C4-2B (cell line): ENCODE results near the gene SIK1.
"Not testable (repeated sequence)": the region's sequence is repeated elsewhere in the genome, so short reads cannot be mapped to it uniquely, and the experiment has no call there.

Source experiments
- H3K27ac ChIP-seq: fragments of 450-650 bp; 2 replicates; pipeline ENCODE4 v1.5.1; 2017
- ZFX ChIP-seq: fragments of 450-650 bp; IDR thresholded peaks from 2 replicates; pipeline ENCODE4 v1.6.1; 2017
- TF ChIP-seq, protein P1 (sequence below): fragments of 450-650 bp; conservative IDR thresholded peaks from 2 replicates; pipeline ENCODE4 v1.5.1; 2017; ENCODE audit warnings: mild to moderate bottlenecking

SIK1 gene

DNA sequence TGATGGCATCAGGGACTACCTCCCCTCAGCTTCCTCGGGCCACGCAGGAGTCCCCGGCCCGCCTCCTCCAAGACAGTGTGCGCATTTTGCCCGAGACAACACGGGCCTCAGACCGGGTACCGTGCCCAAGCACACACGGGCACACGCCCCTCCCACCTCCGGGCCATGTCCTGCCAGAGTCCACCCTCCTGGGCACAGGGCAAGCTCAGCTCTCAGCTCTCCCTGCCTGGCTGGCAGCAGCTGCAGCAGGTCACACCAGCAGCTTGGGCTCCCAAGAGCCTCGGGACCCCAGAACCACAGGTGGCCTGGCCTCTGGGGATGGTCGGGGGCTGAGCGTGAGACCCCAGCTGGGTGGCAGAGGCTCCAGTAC, 29.5 kb downstream of the SIK1 start:
- H3K27ac ChIP-seq: not testable (repeated sequence)

DNA sequence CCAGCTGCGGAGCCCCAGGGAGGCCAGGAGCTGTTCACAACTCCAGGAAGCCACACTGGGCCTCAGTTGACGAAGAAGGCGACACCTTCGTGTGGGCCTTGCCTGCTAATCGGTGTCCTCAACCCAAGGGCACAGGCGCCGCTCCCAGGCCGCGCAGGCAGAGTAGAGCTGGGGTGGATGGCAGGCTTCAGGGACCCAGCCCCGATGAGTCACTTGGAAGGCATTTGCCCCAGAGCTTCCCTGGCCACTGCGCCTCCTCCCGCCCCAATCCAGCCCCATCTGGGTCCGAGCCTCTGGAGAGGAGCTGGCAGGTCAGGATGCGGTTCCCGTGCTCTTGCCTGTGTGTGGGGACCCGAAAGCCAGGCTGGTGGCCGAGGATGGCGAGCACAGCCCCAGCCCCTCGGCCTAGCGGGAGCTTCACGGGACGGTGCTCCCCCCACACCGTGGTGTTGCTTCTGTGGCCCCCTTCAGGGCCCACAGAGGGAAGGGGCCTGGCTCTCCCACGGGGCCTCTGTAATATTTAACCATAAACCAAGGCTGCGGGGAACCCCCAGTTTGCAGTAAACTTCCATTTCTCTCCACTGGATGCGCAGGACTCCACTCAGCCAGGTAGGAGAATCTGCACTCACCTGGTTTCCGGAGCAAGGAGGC, 30.0 kb downstream of the SIK1 start:
- not testable (repeated sequence) for H3K27ac ChIP-seq

DNA sequence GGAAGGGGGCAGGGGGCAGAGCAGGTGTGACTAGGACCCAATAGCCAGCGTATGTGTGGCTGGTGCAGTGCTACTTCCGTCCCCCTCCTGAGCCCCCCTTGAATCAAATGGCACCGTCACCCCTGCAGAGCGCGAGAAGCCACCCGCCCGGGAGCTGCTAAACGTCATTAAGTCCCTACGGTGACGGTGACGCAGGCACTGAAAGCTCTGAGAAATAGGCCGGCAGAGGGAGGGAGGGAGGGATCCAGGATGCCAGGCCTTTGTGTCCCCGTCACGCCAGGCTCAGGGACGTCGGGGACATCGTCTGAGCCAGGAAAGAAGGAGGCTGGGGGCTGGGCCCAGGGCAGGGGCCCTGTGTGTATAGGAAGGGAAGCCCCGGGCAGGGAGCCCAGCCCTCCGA, 43.6 kb downstream of the SIK1 start:
- not testable (repeated sequence) for H3K27ac ChIP-seq

DNA sequence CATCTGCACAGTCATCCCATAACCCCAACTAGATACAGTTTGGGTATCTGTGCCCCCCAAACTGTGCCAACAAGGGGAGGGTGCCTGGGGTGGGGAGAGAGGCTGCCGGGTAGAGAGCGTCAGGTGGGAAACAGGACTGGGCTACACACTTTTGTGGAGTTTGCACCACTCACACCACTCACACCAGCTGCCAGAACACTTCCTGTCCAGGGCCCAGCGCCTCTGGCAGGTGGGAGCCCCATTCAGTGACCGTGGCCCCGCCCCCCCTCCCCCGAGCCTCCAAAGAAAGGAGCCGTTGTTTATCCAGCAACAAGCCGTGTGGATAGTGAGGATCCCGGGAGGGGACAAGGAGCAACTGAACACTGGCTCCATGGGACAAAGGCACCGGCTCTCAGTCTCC, 44.0 kb downstream of the SIK1 start:
- H3K27ac ChIP-seq: not testable (repeated sequence)

DNA sequence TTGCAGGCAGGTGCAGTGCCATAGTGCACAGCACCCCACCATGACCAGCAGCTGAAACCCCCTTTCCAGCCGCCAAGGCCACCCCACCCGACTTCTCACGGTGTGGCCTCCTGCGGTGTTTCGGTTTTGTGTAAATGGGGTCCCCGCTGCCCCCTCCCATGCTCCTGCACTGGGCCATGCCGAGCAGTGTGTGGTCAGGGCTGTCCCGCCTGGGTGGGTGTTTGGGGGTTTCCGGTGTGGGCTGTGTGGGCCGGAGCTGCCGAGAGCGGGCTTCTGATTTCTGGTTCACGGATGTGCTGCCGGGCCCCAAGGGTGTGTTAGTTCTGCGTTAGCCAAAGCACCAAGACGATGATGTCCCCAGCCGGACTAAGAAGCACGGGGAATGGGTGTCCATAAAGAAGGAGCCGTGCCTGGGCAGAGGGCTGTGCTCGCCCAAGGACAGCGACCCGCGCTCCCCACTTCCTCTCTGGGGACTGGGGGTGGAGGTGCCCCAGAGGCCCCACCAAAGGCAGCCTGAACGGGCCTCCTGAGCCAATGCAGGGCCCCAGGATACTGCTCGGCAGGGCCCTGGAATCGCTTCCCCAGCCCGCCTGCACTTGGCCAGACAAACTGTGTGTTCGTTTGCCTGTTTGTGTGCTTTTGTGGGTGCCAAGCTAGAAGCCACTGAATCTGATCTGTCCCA, 45.9 kb downstream of the SIK1 start:
- not testable (repeated sequence) for H3K27ac ChIP-seq

DNA sequence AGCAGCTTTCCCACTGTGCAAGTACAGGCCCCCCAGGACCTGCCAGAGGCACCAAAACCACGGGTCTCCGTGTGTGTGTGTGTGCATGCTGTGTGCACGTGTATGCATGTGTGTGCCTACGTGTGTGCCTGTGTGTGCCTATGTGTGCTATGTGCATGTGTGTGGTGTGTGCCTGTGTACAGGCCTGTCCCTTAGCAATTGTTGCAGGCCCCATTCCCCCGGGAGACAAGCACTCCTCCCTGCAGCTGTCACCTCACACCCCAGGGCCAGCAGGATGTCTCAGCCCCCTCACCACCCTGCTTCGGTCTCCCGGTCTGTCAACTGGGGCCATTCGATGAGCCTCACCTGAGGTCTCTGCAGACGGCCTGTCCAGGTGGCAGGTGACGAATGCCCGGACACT, 46.6 kb downstream of the SIK1 start:
- not testable (repeated sequence) for H3K27ac ChIP-seq

DNA sequence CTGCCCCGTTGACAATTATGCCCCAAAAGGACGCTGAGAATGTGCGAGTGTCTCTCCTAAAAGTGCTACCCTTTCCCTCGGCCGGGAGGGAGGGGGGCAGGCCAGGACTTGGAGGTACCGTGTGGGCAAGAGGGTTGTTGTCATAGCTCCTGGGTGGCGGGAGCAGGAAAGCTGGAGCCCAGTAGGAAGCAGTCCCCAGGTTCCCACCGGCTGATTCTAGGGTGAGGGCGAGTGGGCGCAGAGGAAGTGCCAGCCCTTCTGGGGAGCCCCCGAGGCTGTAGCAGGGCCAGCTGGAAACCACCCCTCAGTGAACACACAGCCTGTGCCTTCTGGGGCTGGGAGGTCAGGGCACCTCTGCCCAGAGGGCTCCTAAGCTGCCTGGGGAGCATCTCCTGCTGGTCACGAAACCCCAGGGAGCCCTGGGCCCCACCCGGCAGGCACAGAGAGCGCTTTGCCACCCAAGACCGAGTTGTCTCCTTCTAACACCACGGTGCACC, 47.3 kb downstream of the SIK1 start:
- H3K27ac ChIP-seq: not testable (repeated sequence)

DNA sequence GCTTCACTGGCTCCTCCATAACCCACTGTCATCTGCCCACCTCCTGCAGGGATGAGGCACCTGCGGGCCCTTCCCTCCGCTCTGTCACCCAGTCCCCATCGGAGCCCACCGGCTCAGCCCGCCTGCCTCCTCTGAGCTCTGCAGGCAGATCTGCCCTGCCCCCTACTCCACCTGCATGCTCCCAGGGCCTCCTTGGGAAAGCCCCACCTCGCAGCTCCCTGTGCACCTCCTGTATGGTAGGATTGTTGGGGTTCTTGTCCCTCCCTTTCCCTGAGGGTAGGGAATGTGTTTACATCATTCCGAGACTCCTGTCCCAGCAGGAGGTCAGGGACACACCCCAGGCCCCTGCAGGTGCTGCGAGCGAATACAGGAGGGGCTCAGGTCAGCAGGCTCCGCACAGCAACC, 50.5 kb downstream of the SIK1 start:
- H3K27ac ChIP-seq: no peak overlapping the region
- no peak for TF ChIP-seq ZFX
- TF ChIP-seq, protein P1, sequence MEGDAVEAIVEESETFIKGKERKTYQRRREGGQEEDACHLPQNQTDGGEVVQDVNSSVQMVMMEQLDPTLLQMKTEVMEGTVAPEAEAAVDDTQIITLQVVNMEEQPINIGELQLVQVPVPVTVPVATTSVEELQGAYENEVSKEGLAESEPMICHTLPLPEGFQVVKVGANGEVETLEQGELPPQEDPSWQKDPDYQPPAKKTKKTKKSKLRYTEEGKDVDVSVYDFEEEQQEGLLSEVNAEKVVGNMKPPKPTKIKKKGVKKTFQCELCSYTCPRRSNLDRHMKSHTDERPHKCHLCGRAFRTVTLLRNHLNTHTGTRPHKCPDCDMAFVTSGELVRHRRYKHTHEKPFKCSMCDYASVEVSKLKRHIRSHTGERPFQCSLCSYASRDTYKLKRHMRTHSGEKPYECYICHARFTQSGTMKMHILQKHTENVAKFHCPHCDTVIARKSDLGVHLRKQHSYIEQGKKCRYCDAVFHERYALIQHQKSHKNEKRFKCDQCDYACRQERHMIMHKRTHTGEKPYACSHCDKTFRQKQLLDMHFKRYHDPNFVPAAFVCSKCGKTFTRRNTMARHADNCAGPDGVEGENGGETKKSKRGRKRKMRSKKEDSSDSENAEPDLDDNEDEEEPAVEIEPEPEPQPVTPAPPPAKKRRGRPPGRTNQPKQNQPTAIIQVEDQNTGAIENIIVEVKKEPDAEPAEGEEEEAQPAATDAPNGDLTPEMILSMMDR: no peak

DNA sequence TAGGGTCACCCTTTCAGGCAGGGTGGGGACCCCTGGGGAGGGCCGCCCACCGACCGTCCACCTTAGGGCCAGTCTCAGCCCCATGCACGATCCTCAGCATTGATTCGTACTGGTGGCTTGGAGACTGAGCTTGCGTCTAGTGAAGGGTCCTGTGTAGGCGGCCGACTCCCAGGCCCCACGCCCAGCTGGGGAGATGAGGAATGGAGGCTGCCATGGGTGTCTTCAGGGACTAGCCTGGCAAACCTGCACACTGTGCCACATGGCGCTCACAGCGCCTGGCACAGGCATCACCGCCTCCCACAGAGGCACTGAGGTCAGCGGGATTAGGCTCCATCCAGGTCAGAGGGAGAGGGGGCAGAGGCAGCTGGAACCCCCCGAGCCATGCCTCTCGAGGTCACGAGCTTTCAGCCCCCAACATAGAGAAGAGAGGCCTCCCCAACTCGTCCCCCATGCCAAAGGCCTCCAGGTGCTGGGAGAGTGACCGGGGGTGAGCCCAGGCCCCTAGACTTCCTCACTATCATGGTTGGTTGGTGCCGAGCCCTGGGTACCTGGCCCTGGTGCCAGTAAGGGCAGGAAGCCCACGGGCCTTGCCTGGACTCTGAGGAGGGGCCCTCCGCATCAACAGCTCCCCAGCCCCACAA, 51.0 kb downstream of the SIK1 start:
- TF ChIP-seq ZFX: no peak
- TF ChIP-seq, protein P1: no peak
- H3K27ac ChIP-seq: no peak overlapping the region

- H3K27ac ChIP-seq: no peak overlapping the region
These were observed 51.7 kb downstream of the SIK1 start for GRCh38 chr21:43375006-43375836.

More at GRCh38 chr21:43375006-43375836, 51.7 kb downstream of the SIK1 start:
- TF ChIP-seq, protein P1: no peak
- TF ChIP-seq ZFX: no peak
